Astrocyte (in vitro differentiated cells and primary cell): ENCODE measurements around the gene TTLL9. TPM values are rescaled to one million over a fixed set of nuclear protein-coding genes. Genes with fewer than 3 reads are reported as not detected.

Experiments used
- DNase-seq: peaks from one replicate; pipeline ENCODE4 v3.0.0-alpha.2; 2010; ENCODE audit warnings: low read depth
- FAIRE-seq: peaks from 2 replicates; lab custom pipeline; 2011; peaks lifted over from hg19 to GRCh38; lab: Jason Lieb, UNC
- H2AFZ ChIP-seq: 2 replicates; pipeline ENCODE4 v1.6.0; 2012; ENCODE audit warnings: low read depth, low read length, inconsistent platforms
- H3K27ac ChIP-seq: 2 replicates; pipeline ENCODE4 v1.5.1; 2011; ENCODE audit warnings: low read depth, low read length, inconsistent platforms
- H3K27me3 ChIP-seq: 2 replicates; pipeline ENCODE4 v1.6.0; 2011; ENCODE audit warnings: low read length, inconsistent platforms; ENCODE audit not compliant: insufficient read depth
- H3K36me3 ChIP-seq: 2 replicates; pipeline ENCODE4 v1.5.1; 2011; ENCODE audit warnings: low read length, inconsistent platforms; ENCODE audit not compliant: insufficient read depth
- H3K4me1 ChIP-seq: 2 replicates; pipeline ENCODE4 v1.5.1; 2011; ENCODE audit warnings: low read length, inconsistent platforms; ENCODE audit not compliant: insufficient read depth
- H3K4me2 ChIP-seq: 2 replicates; pipeline ENCODE4 v1.6.0; 2012; ENCODE audit warnings: low read length, inconsistent platforms
- H3K4me3 ChIP-seq: 2 replicates; pipeline ENCODE4 v1.5.1; 2011; ENCODE audit warnings: low read depth, mild to moderate bottlenecking, low read length, inconsistent platforms; ENCODE audit not compliant: insufficient read depth
- H3K79me2 ChIP-seq: 2 replicates; pipeline ENCODE4 v1.6.0; 2012; ENCODE audit warnings: mild to moderate bottlenecking, low read length, inconsistent platforms; ENCODE audit not compliant: insufficient read depth
- H3K9ac ChIP-seq: 2 replicates; pipeline ENCODE4 v1.6.0; 2012; ENCODE audit warnings: mild to moderate bottlenecking, low read length, inconsistent platforms
- H3K9me3 ChIP-seq: 2 replicates; pipeline ENCODE4 v1.5.1; 2012; ENCODE audit warnings: low read depth, mild to moderate bottlenecking, low read length, inconsistent platforms; ENCODE audit not compliant: insufficient read depth
- H4K20me1 ChIP-seq: 2 replicates; pipeline ENCODE4 v1.6.0; 2012; ENCODE audit warnings: low read length, inconsistent platforms; ENCODE audit not compliant: insufficient read depth
- H3K27ac Mint-ChIP-seq: one replicate; pipeline ENCODE4 v1.8.0; 2021; ENCODE audit warnings: mild to moderate bottlenecking, mixed read lengths; ENCODE audit not compliant: unreplicated experiment
- H3K27me3 Mint-ChIP-seq: one replicate; pipeline ENCODE4 v1.8.0; 2021; ENCODE audit warnings: low read depth, mixed read lengths; ENCODE audit not compliant: unreplicated experiment
- H3K36me3 Mint-ChIP-seq: one replicate; pipeline ENCODE4 v1.8.0; 2021; ENCODE audit warnings: low read depth, mixed read lengths; ENCODE audit not compliant: unreplicated experiment
- H3K4me1 Mint-ChIP-seq: one replicate; pipeline ENCODE4 v1.8.0; 2021; ENCODE audit warnings: low read depth, mixed read lengths; ENCODE audit not compliant: unreplicated experiment
- H3K4me3 Mint-ChIP-seq: one replicate; pipeline ENCODE4 v1.8.0; 2021; ENCODE audit warnings: mild to moderate bottlenecking, moderate library complexity, mixed read lengths; ENCODE audit not compliant: unreplicated experiment
- H3K9me3 Mint-ChIP-seq: one replicate; pipeline ENCODE4 v1.8.0; 2021; ENCODE audit warnings: mild to moderate bottlenecking, mixed read lengths; ENCODE audit not compliant: unreplicated experiment
- CTCF ChIP-seq: IDR thresholded peaks from 2 replicates; pipeline ENCODE4 v1.5.1; 2011; ENCODE audit warnings: low read depth, mild to moderate bottlenecking, inconsistent platforms, low read length, moderate library complexity; ENCODE audit not compliant: insufficient read depth
- EZH2 ChIP-seq: IDR thresholded peaks from 2 replicates; pipeline ENCODE4 v1.6.1; 2012; ENCODE audit warnings: mild to moderate bottlenecking, low read length, inconsistent platforms; ENCODE audit not compliant: insufficient read depth
- total RNA-seq: library from RNA; stranded (reverse); gene quantifications from 2 replicates; pipeline ENCODE4 v1.2.1, GENCODE V29; 2021

The TTLL9 gene
- total RNA-seq, 1 donor from 2014 or later, result 0.41 TPM

- H3K4me3 ChIP-seq, result no peak overlapping the region
- no peaks in the 10 kb centered on the region for H3K9me3 ChIP-seq
- FAIRE-seq, result no peak
- H3K9ac ChIP-seq, result no peak overlapping the region
- no peak for DNase-seq
- no peak overlapping the region for H3K27ac ChIP-seq
- Mint-ChIP-seq H3K4me3 (no peak overlapping the region), H3K4me1 (no peaks in the 10 kb centered on the region), H3K27ac (no peak overlapping the region), H3K27me3 (peaks cover 14% of the 10 kb centered on the region), H3K9me3 (no peaks in the 10 kb centered on the region), H3K36me3 (no peaks in the 10 kb centered on the region)
- no peaks in the 10 kb centered on the region for H3K27me3 ChIP-seq
- no peaks in the 10 kb centered on the region for H3K4me1 ChIP-seq
- no peak overlapping the region for H3K4me2 ChIP-seq
- H2AFZ ChIP-seq, result no peak overlapping the region
- H3K79me2 ChIP-seq, result no peaks in the 10 kb centered on the region
- no peak for TF ChIP-seq CTCF
- no peak for TF ChIP-seq EZH2
- H3K36me3 ChIP-seq, result no peaks in the 10 kb centered on the region
- no peaks in the 10 kb centered on the region for H4K20me1 ChIP-seq
These were observed 64.7 kb downstream of the TTLL9 start for GRCh38 chr20:31934968-31935764.

DNA sequence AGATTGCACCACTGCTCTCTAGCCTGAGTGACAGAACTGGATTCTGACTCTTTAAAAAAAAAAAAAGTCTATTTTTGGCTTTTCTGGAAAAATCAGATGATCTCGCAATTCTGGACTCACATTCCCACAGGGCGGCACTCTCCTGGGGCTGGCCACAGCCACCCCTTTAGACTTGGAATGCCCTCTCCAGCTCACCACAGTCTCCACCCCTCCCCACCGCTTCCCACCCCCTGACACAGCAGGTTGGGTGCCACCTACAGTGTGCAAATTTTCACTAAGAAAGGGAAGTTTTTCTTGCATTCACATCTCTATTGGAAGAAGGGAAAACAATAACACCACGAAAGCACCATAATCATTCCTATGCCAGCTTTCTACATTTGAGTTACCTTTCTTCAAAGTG is 66.0 kb downstream of the TTLL9 start:
- H4K20me1 ChIP-seq, result no peaks in the 10 kb centered on the region
- FAIRE-seq (no peak), DNase-seq (no peak)
- Mint-ChIP-seq H3K9me3 (no peaks in the 10 kb centered on the region), H3K27me3 (peaks cover 9% of the 10 kb centered on the region), H3K4me1 (no peaks in the 10 kb centered on the region), H3K4me3 (no peak overlapping the region), H3K36me3 (no peaks in the 10 kb centered on the region), H3K27ac (no peak overlapping the region)
- no peak overlapping the region for H3K4me2 ChIP-seq
- no peaks in the 10 kb centered on the region for H3K36me3 ChIP-seq
- no peaks in the 10 kb centered on the region for H3K27me3 ChIP-seq
- H3K4me3 ChIP-seq, result no peak overlapping the region
- H3K79me2 ChIP-seq, result no peaks in the 10 kb centered on the region
- no peak overlapping the region for H3K27ac ChIP-seq
- H2AFZ ChIP-seq, result no peak overlapping the region
- H3K9me3 ChIP-seq, result no peaks in the 10 kb centered on the region
- no peaks in the 10 kb centered on the region for H3K4me1 ChIP-seq
- TF ChIP-seq CTCF, result no peak
- TF ChIP-seq EZH2, result no peak
- H3K9ac ChIP-seq, result no peak overlapping the region

DNA sequence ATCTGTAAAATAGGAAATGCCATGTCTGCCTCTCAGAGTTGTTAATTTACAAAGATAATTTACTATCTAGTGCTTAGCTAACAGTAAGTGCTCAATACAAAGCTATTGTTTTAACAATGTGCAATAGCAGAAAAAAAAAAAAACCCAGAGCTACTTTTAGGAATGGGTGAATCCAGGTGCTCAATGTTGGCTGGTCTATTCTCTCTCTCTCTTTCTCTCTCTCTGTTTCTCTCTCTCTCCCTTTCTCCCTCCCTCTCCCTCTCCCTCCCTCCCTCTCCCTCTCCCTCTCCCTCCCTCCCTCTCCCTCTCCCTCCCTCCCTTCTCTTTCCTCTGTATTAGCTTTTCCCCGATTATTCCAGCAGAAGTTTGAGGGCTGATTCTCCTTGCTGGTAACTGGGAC is 67.4 kb downstream of the TTLL9 start:
- FAIRE-seq, result no peak
- H3K27ac Mint-ChIP-seq, result no peak overlapping the region
- H3K27me3 ChIP-seq, result no peaks in the 10 kb centered on the region
- no peaks in the 10 kb centered on the region for H3K9me3 ChIP-seq
- peaks cover 6% of the 10 kb centered on the region for H3K36me3 Mint-ChIP-seq
- H3K27me3 Mint-ChIP-seq, result peaks cover 8% of the 10 kb centered on the region
- no peak overlapping the region for H3K4me3 ChIP-seq
- no peak overlapping the region for H3K4me3 Mint-ChIP-seq
- H3K27ac ChIP-seq, result no peak overlapping the region
- no peaks in the 10 kb centered on the region for H4K20me1 ChIP-seq
- H3K79me2 ChIP-seq, result no peaks in the 10 kb centered on the region
- H3K36me3 ChIP-seq, result no peaks in the 10 kb centered on the region
- DNase-seq, result no peak
- H2AFZ ChIP-seq, result no peak overlapping the region
- no peaks in the 10 kb centered on the region for H3K4me1 Mint-ChIP-seq
- no peaks in the 10 kb centered on the region for H3K4me1 ChIP-seq
- H3K4me2 ChIP-seq, result no peak overlapping the region
- TF ChIP-seq CTCF (no peak), EZH2 (no peak)
- no peak overlapping the region for H3K9ac ChIP-seq
- no peaks in the 10 kb centered on the region for H3K9me3 Mint-ChIP-seq
